K562 (cell line): Measurements from ENCODE around the gene HSPB1. TPM values are rescaled to one million over a fixed set of nuclear protein-coding genes. Genes with fewer than 3 reads are reported as not detected.
A peak's percentile ranks its signal among the peaks of the same experiment; 100 is the strongest.

ENCODE experiments used
- CCNT2 ChIP-seq: IDR thresholded peaks from 2 replicates; pipeline ENCODE4 v1.6.1; 2011; ENCODE audit warnings: borderline replicate concordance, low read depth, mild to moderate bottlenecking, moderate library complexity, mixed read lengths, low read length; ENCODE audit not compliant: insufficient read length; ENCODE audit errors: extremely low read depth
- CHD1 ChIP-seq: fragments of 200-600 bp; sonication (generic); IDR thresholded peaks from one replicate; pipeline ENCODE4 v1.6.1; 2012; ENCODE audit warnings: mild to moderate bottlenecking, moderate library complexity, low read length, inconsistent platforms
- EWSR1 ChIP-seq: fragments of 450-650 bp; IDR thresholded peaks from 2 replicates; pipeline ENCODE4 v1.6.1; 2018; ENCODE audit warnings: borderline replicate concordance, mild to moderate bottlenecking, low read depth, moderate library complexity; ENCODE audit not compliant: partially characterized antibody
- FOXA1 ChIP-seq: fragments of 450-650 bp; IDR thresholded peaks from 2 replicates; pipeline ENCODE4 v1.6.1; 2016; ENCODE audit warnings: mild to moderate bottlenecking, borderline replicate concordance
- GATAD2A ChIP-seq: fragments of 450-650 bp; IDR thresholded peaks from 2 replicates; pipeline ENCODE4 v1.6.1; 2017
- HOXB6 ChIP-seq: fragments of 250-450 bp; sonication (Bioruptor Pico); IDR thresholded peaks from 2 replicates; pipeline ENCODE4 v1.5.1; 2022; ENCODE audit warnings: mild to moderate bottlenecking, borderline replicate concordance
- JUNB ChIP-seq: fragments of 450-650 bp; formaldehyde crosslinking; conservative IDR thresholded peaks from 2 replicates; pipeline ENCODE4 v1.4.0; 2020; ENCODE audit warnings: mild to moderate bottlenecking
- KHSRP ChIP-seq: fragments of 450-650 bp; IDR thresholded peaks from 2 replicates; pipeline ENCODE4 v1.6.1; 2017
- LCOR ChIP-seq: sonication (generic); formaldehyde crosslinking; IDR thresholded peaks from 2 replicates; pipeline ENCODE4 v1.8.0; 2022; ENCODE audit warnings: mild to moderate bottlenecking, missing genetic modification reagents
- NFIX ChIP-seq: fragments of 250-450 bp; sonication (Bioruptor Pico); IDR thresholded peaks from 2 replicates; pipeline ENCODE4 v1.4.0; 2020; ENCODE audit warnings: low read depth, mild to moderate bottlenecking, moderate library complexity
- NFXL1 ChIP-seq: fragments of 450-650 bp; formaldehyde crosslinking; IDR thresholded peaks from 2 replicates; pipeline ENCODE4 v1.4.0; 2021; ENCODE audit warnings: mild to moderate bottlenecking
- PURB ChIP-seq: sonication (generic); formaldehyde crosslinking; IDR thresholded peaks from 2 replicates; pipeline ENCODE4 v1.9.0; 2021; ENCODE audit warnings: low read depth, mild to moderate bottlenecking, missing genetic modification reagents
- RAD21 ChIP-seq, 2 experiments: fragments of 250-450 bp in 1 of 2; fragments of 450-650 bp in 1 of 2; sonication (Bioruptor Pico) in 1 of 2; formaldehyde crosslinking in 1 of 2; IDR thresholded peaks in 1 of 2; conservative IDR thresholded peaks in 1 of 2; 2 replicates each; pipeline versions ENCODE4 v1.4.0 to v1.8.0; 2020 to 2022; ENCODE audit warnings: mild to moderate bottlenecking in 2 of 2, moderate library complexity in 1 of 2
- RHOXF2B ChIP-seq: fragments of 250-450 bp; sonication (Bioruptor Pico); conservative IDR thresholded peaks from 2 replicates; pipeline ENCODE4 v1.5.1; 2021
- SNIP1 ChIP-seq: fragments of 450-650 bp; IDR thresholded peaks from 2 replicates; pipeline ENCODE4 v1.7.1; 2017; ENCODE audit warnings: low read depth, mild to moderate bottlenecking
- SOX6 ChIP-seq: fragments of 450-650 bp; IDR thresholded peaks from 2 replicates; pipeline ENCODE4 v1.6.1; 2014; ENCODE audit warnings: mild to moderate bottlenecking
- SRSF3 ChIP-seq: fragments of 200-400 bp; formaldehyde crosslinking; IDR thresholded peaks from 2 replicates; pipeline ENCODE4 v1.6.1; 2016; ENCODE audit warnings: mild to moderate bottlenecking, low read length, moderate library complexity; ENCODE audit not compliant: insufficient read depth
- TAF7 ChIP-seq: fragments of 450-650 bp; IDR thresholded peaks from 2 replicates; pipeline ENCODE4 v1.6.1; 2016; ENCODE audit warnings: missing genetic modification characterization, missing compliant biosample characterization
- TAL1 ChIP-seq: fragments of 450-650 bp; IDR thresholded peaks from 2 replicates; pipeline ENCODE4 v1.6.1; 2016; ENCODE audit warnings: mild to moderate bottlenecking
- XRCC5 ChIP-seq: fragments of 200-400 bp; formaldehyde crosslinking; IDR thresholded peaks from 2 replicates; pipeline ENCODE4 v1.6.1; 2017; ENCODE audit warnings: low read depth, mild to moderate bottlenecking, low read length
- ZEB2 ChIP-seq: fragments of 450-650 bp; IDR thresholded peaks from 2 replicates; pipeline ENCODE4 v1.6.1; 2016
- ZNF408 ChIP-seq: fragments of 250-450 bp; sonication (Bioruptor Pico); IDR thresholded peaks from 2 replicates; pipeline ENCODE4 v1.4.0; 2020; ENCODE audit warnings: low read depth, mild to moderate bottlenecking, moderate library complexity
- polyA plus RNA-seq, 8 experiments: library from polyadenylated mRNA; depleted of rRNA in 4 of 8; stranded (reverse) in 5 of 8; unstranded in 3 of 8; fragments of >200 nt; fragmentation: Nextera tagmentation in 2 of 8; fragmentation: Illumina TruSeq in 1 of 8; extraction: Ambion mirVana in 2 of 8; extraction: Trizol in 1 of 8; gene quantifications; 2 replicates each; pipeline versions ENCODE4 v1.2.1 to v1.2.3, GENCODE V29; 2011 to 2014; ENCODE audit warnings: inconsistent platforms in 1 of 8, missing spikeins in 1 of 8
- total RNA-seq, 7 experiments: library from RNA; depleted of rRNA in 6 of 7; stranded (reverse); fragments of >200 nt in 6 of 7; fragmentation: Illumina TruSeq in 2 of 7; extraction: Trizol in 2 of 7; gene quantifications; 2 replicates each; pipeline versions ENCODE4 v1.2.1 to v1.2.3, GENCODE V29; 2011 to 2021; ENCODE audit warnings: low replicate concordance in 1 of 7
- TF ChIP-seq, protein P1 (sequence below): fragments of 450-650 bp; IDR thresholded peaks from 2 replicates; pipeline ENCODE4 v1.6.1; 2016; ENCODE audit warnings: low read depth, mild to moderate bottlenecking, moderate library complexity
- TF ChIP-seq, protein P2 (sequence below): fragments of 450-650 bp; conservative IDR thresholded peaks from 2 replicates; pipeline ENCODE4 v1.6.1; 2016; ENCODE audit warnings: missing genetic modification characterization, low read depth, mild to moderate bottlenecking, missing compliant biosample characterization, moderate library complexity

Gene HSPB1
- total and polyA plus RNA-seq, 9 of the 15 experiments (the other 6 are each of a cell fraction or from before 2014, with no cell fraction given): 27.1 to 522 (median 138) TPM

DNA sequence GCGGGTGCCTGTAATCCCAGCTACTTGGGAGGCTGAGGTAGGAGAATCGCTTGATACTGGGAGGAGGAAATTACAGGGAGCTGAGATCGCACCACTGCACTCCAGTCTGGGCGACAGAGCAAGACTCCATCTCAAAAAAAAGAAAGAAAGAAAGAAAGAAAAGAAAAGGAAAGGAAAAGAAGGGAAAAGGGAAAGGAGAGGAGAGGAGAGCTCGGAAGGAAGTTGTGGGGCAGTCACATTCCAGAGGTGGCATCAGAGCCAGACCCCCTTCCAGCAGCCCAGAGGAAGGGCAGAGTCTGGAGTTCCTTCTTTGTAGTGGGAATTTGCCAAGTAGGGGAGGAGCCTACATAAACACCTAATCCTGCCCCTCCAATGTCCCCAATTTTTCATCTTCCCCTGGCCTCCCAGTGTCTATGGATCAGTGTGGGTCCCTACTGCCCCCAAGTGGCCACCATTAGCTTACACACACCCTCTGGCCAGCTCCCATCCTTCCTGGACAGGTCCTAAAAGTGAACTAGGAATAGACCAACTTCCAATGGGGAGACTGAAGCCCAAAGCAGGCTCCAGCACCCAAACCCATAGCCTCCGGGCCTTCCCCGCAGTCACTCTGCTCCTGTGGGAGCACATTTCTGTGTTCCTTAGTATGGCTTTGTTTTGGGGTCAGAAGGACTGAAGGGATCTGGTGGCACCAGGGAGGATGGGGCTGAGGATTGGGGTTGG lies 39.6 kb upstream of the HSPB1 start (continued):
- no peak for TF ChIP-seq NFIX (CRISPR knock-in tag)
- TF ChIP-seq, protein P1, sequence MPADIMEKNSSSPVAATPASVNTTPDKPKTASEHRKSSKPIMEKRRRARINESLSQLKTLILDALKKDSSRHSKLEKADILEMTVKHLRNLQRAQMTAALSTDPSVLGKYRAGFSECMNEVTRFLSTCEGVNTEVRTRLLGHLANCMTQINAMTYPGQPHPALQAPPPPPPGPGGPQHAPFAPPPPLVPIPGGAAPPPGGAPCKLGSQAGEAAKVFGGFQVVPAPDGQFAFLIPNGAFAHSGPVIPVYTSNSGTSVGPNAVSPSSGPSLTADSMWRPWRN: no peak
- no peak for TF ChIP-seq SOX6
- no peak for TF ChIP-seq FOXA1
- no peak for TF ChIP-seq TAL1
- no peak for TF ChIP-seq HOXB6 (CRISPR knock-in tag)
- TF ChIP-seq ZNF408 (CRISPR knock-in tag): no peak
- no peak for TF ChIP-seq NFXL1
- no peak for TF ChIP-seq SRSF3
- peak; percentile 82 to 87 for TF ChIP-seq RAD21 (CRISPR knock-in tag; conservative IDR thresholded peaks at IDR 0.05 in 1 of 2, IDR thresholded peaks at IDR 0.05 in 1 of 2)
- no peak for TF ChIP-seq ZEB2
- TF ChIP-seq XRCC5: peak; percentile 54; the same call in 1 of the 2 replicates
- TF ChIP-seq TAF7 (tag): no peak
- no peak for TF ChIP-seq KHSRP
- TF ChIP-seq, protein P2, sequence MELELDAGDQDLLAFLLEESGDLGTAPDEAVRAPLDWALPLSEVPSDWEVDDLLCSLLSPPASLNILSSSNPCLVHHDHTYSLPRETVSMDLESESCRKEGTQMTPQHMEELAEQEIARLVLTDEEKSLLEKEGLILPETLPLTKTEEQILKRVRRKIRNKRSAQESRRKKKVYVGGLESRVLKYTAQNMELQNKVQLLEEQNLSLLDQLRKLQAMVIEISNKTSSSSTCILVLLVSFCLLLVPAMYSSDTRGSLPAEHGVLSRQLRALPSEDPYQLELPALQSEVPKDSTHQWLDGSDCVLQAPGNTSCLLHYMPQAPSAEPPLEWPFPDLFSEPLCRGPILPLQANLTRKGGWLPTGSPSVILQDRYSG: no peak
- no peak for TF ChIP-seq CCNT2
- peak; percentile 75; the same call in 1 of the 2 replicates for TF ChIP-seq LCOR (CRISPR knock-in tag)
- no peak for TF ChIP-seq RHOXF2B (CRISPR knock-in tag)
- TF ChIP-seq GATAD2A: no peak
- no peak for TF ChIP-seq CHD1
- TF ChIP-seq EWSR1: no peak
- no peak for TF ChIP-seq JUNB (CRISPR knock-in tag)
- TF ChIP-seq SNIP1: no peak
- no peak for TF ChIP-seq PURB (CRISPR knock-in tag)
